HCT116 (cell line): ENCODE results near the gene VEZF1. TPM values are rescaled to one million over a fixed set of nuclear protein-coding genes. Genes with fewer than 3 reads are reported as not detected.

ENCODE experiments used
- ATAC-seq: fragments of 200-7000 bp; cut with Tn5 transposase; 2 replicates; pipeline ENCODE4 v1.9.1; 2020; ENCODE audit warnings: mild to moderate bottlenecking, moderate library complexity
- BruUV-seq: library from RNA; stranded (reverse); fragments of 400-500 nt; replicated peaks from 2 replicates; lab custom pipeline; 2021; lab: Mats Ljungman, UMichigan
- CTCF ChIA-PET: fragments of 300-600 bp; sonication (Branson Sonifier 250); formaldehyde crosslinking; loops from one replicate; lab custom pipeline; 2021; ENCODE audit warnings: antibody characterized with exemption; lab: Charles Lee
- POLR2A ChIA-PET: fragments of 300-600, 350-600 bp; sonication (Branson Sonifier 250); formaldehyde crosslinking; loops from one replicate; lab custom pipeline; 2021; ENCODE audit warnings: antibody characterized with exemption; lab: Charles Lee
- RAD21 ChIA-PET, 2 experiments: fragments of 300-600 bp; sonication (Branson Sonifier 250); formaldehyde crosslinking; loops; one replicate each; lab custom pipeline; 2023; ENCODE audit warnings: low total read pairs in 2 of 2; ENCODE audit not compliant: uncharacterized antibody in 2 of 2, unreplicated experiment in 2 of 2, low non-redundant PET in 1 of 2; lab: Charles Lee
- DNase-seq: peaks from one replicate; pipeline ENCODE4 v3.0.0-alpha.2; 2010; ENCODE audit warnings: low read depth, low spot score
- H2AFZ ChIP-seq: fragments of 200-600 bp; shearing (Covaris generic), sonication (generic); 2 replicates; pipeline ENCODE4 v1.6.1; 2017; ENCODE audit warnings: low read depth, mixed run types, mixed read lengths, antibody characterized with exemption, low read length; ENCODE audit not compliant: poor library complexity, severe bottlenecking
- H3K27ac ChIP-seq: 2 replicates; pipeline ENCODE4 v1.5.1; 2012; ENCODE audit warnings: low read depth, low read length
- H3K27me3 ChIP-seq: fragments of 200-600 bp; sonication (generic); 2 replicates; pipeline ENCODE4 v1.6.1; 2016; ENCODE audit warnings: mixed run types, low read length, mixed read lengths; ENCODE audit not compliant: insufficient read depth
- H3K36me3 ChIP-seq, 2 experiments: fragments of 200-500 bp in 1 of 2; fragments of 200-600 bp in 1 of 2; sonication (Bioruptor generic) in 1 of 2; sonication (generic) in 1 of 2; 2 replicates each; pipeline versions ENCODE4 v1.5.1 to v1.6.1; 2014 to 2016; ENCODE audit warnings: low read length in 2 of 2, inconsistent platforms in 1 of 2, mixed read lengths in 1 of 2, mixed run types in 1 of 2; ENCODE audit not compliant: insufficient read depth in 2 of 2, control insufficient read depth in 1 of 2
- H3K4me1 ChIP-seq, 2 experiments: fragments of 200-600 bp in 1 of 2; sonication (generic) in 1 of 2; 2 replicates each; pipeline versions ENCODE4 v1.5.1 to v1.6.1; 2012 to 2017; ENCODE audit warnings: low read length in 2 of 2, inconsistent platforms in 1 of 2, mild to moderate bottlenecking in 1 of 2, mixed read lengths in 1 of 2, mixed run types in 1 of 2, moderate library complexity in 1 of 2; ENCODE audit not compliant: insufficient read depth in 2 of 2, control insufficient read depth in 1 of 2
- H3K4me2 ChIP-seq: fragments of 200-600 bp; sonication (generic); 2 replicates; pipeline ENCODE4 v1.6.1; 2017; ENCODE audit warnings: mixed run types, low read length, mixed read lengths
- H3K4me3 ChIP-seq, 2 experiments: fragments of 200-600 bp in 1 of 2; sonication (generic) in 1 of 2; replicated peaks in 1 of 2; 2 replicates each; pipeline ENCODE4 v1.5.1; 2011 to 2016; ENCODE audit warnings: low read length in 2 of 2, control low read depth in 1 of 2, low read depth in 1 of 2, mild to moderate bottlenecking in 1 of 2, mixed read lengths in 1 of 2, mixed run types in 1 of 2
- H3K79me2 ChIP-seq: fragments of 200-600 bp; sonication (generic); 2 replicates; pipeline ENCODE4 v1.6.1; 2017; ENCODE audit warnings: mild to moderate bottlenecking, mixed run types, low read length, moderate library complexity, mixed read lengths; ENCODE audit not compliant: insufficient read depth
- H3K9ac ChIP-seq: fragments of 200-600 bp; sonication (generic); 2 replicates; pipeline ENCODE4 v1.6.1; 2016; ENCODE audit warnings: low read length, mixed read lengths
- H3K9me2 ChIP-seq: fragments of 200-600 bp; sonication (generic), shearing (Covaris generic); 2 replicates; pipeline ENCODE4 v1.6.1; 2017; ENCODE audit warnings: mixed run types, mild to moderate bottlenecking, moderate library complexity; ENCODE audit not compliant: insufficient read depth
- H3K9me3 ChIP-seq, 2 experiments: fragments of 200-500 bp in 1 of 2; fragments of 200-600 bp in 1 of 2; sonication (Bioruptor generic) in 1 of 2; sonication (generic) in 1 of 2; 2 replicates each; pipeline ENCODE4 v1.6.1; 2014 to 2017; ENCODE audit warnings: low read length in 2 of 2, mixed read lengths in 2 of 2, inconsistent platforms in 1 of 2, low read depth in 1 of 2, mild to moderate bottlenecking in 1 of 2, mixed run types in 1 of 2, moderate library complexity in 1 of 2; ENCODE audit not compliant: control insufficient read depth in 1 of 2, insufficient read depth in 1 of 2
- H4K20me1 ChIP-seq: fragments of 200-600 bp; sonication (generic), shearing (Covaris generic); 2 replicates; pipeline ENCODE4 v1.6.1; 2017; ENCODE audit warnings: mixed run types, mild to moderate bottlenecking, moderate library complexity; ENCODE audit not compliant: insufficient read depth
- CBX3 ChIP-seq: IDR thresholded peaks from 2 replicates; pipeline ENCODE4 v1.6.1; 2012; ENCODE audit warnings: low read depth
- JUND ChIP-seq: IDR thresholded peaks from 2 replicates; pipeline ENCODE4 v1.6.1; 2012
- POLR2AphosphoS5 ChIP-seq: IDR thresholded peaks from 2 replicates; pipeline ENCODE4 v1.6.1; 2011; ENCODE audit warnings: mild to moderate bottlenecking, low read depth, low read length, moderate library complexity
- RAD21 ChIP-seq: IDR thresholded peaks from 2 replicates; pipeline ENCODE4 v1.6.1; 2012; ENCODE audit warnings: low read depth, mild to moderate bottlenecking
- SIN3A ChIP-seq: IDR thresholded peaks from 2 replicates; pipeline ENCODE4 v1.6.1; 2012; ENCODE audit warnings: low read depth
- SP1 ChIP-seq: IDR thresholded peaks from 2 replicates; pipeline ENCODE4 v1.6.1; 2012; ENCODE audit warnings: low read depth
- TCF7L2 ChIP-seq: IDR thresholded peaks from 2 replicates; pipeline ENCODE4 v1.7.0; 2011; ENCODE audit warnings: borderline replicate concordance, inconsistent platforms; ENCODE audit not compliant: insufficient read depth, insufficient read length; ENCODE audit errors: extremely low read depth
- YY1 ChIP-seq: IDR thresholded peaks from 2 replicates; pipeline ENCODE4 v1.6.1; 2011; ENCODE audit warnings: low read length, low read depth, moderate library complexity, mild to moderate bottlenecking; ENCODE audit not compliant: insufficient replicate concordance; ENCODE audit errors: extremely low read depth
- ZFX ChIP-seq: fragments of 450-650 bp; IDR thresholded peaks from 2 replicates; pipeline ENCODE4 v1.6.1; 2017
- ZNF274 ChIP-seq: fragments of 200-500 bp; sonication (Bioruptor generic); IDR thresholded peaks from 2 replicates; pipeline ENCODE4 v1.6.1; 2014; ENCODE audit warnings: mild to moderate bottlenecking, low read depth, low read length, inconsistent platforms
- intact Hi-C: fragments of 100-400 bp; cut with micrococcal nuclease; formaldehyde crosslinking; loops from 2 replicates; pipeline ENCODE4 v1.10.0; 2022
- total RNA-seq: library from RNA; stranded (reverse); gene quantifications from one replicate; pipeline ENCODE4 v1.2.1, GENCODE V29; 2021; ENCODE audit not compliant: unreplicated experiment
- TF ChIP-seq, protein P1 (sequence below): IDR thresholded peaks from 2 replicates; pipeline ENCODE4 v1.6.1; 2012
- TF ChIP-seq, protein P2 (sequence below): IDR thresholded peaks from 2 replicates; pipeline ENCODE4 v1.6.1; 2012; ENCODE audit warnings: low read depth
- TF ChIP-seq, protein P3 (sequence below): IDR thresholded peaks from 2 replicates; pipeline ENCODE4 v1.6.1; 2012

The VEZF1 gene
- total RNA-seq, 1 experiment from 2014 or later, result 70.2 TPM

DNA sequence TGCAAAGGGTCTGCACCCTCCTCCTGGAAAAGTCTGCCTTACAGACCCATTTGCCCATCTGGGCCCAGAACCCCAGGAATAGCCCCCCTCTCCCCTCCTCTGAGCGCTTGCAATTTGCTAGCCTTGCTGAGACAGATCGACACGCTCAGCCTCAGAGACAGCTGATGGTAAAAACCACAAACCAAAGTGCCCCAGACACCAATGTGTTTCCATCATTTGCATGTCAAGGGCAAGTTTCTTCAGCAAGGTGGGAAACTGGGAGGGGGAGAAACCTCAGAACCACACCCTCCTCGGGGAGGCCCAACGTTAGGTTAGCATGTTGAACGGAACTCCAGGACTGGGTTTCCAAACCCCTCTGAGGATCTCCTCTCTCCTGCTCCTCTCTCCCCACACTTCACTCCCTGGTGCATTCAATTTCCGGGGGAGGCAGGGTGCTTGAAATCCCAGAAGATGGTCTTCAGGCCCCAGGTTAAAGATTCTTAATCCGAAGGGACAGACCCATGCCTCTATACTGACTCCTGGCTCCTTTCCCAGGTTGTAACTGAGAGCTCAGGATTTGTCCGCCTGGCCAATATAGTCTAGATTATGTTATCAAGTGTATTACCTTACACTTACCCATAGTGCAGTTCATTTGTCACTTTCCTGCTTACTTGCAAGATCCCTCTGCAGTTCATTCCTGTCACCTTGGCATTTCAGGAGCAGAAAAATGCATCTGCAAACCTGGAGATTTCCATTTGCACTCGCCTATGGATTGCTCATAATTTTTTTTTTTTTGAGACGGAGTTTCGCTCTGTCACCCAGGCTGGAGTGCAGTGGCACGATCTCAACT, 31.5 kb downstream of the VEZF1 start:
- intact Hi-C loops, result no loop called here
- H2AFZ ChIP-seq, result no peak overlapping the region
- DNase-seq, result no peak

More for the DNA sequence above, 31.5 kb downstream of the VEZF1 start:
- H3K79me2 ChIP-seq, result peaks cover 32% of the 10 kb centered on the region
- no peaks in the 10 kb centered on the region for H4K20me1 ChIP-seq
- H3K9me3 ChIP-seq, result no peaks in the 10 kb centered on the region
- peaks cover 0 to 5% of the 10 kb centered on the region in 2 experiments; a peak in 1 of 4 replicates for H3K36me3 ChIP-seq
- TF ChIP-seq SP1, result no peak
- TF ChIP-seq SIN3A, result no peak
- no peak for TF ChIP-seq YY1
- TF ChIP-seq, protein P1, sequence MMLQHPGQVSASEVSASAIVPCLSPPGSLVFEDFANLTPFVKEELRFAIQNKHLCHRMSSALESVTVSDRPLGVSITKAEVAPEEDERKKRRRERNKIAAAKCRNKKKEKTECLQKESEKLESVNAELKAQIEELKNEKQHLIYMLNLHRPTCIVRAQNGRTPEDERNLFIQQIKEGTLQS, result no peak
- TF ChIP-seq POLR2AphosphoS5, result no peak; the same call in none of the 2 replicates
- TF ChIP-seq, protein P2, sequence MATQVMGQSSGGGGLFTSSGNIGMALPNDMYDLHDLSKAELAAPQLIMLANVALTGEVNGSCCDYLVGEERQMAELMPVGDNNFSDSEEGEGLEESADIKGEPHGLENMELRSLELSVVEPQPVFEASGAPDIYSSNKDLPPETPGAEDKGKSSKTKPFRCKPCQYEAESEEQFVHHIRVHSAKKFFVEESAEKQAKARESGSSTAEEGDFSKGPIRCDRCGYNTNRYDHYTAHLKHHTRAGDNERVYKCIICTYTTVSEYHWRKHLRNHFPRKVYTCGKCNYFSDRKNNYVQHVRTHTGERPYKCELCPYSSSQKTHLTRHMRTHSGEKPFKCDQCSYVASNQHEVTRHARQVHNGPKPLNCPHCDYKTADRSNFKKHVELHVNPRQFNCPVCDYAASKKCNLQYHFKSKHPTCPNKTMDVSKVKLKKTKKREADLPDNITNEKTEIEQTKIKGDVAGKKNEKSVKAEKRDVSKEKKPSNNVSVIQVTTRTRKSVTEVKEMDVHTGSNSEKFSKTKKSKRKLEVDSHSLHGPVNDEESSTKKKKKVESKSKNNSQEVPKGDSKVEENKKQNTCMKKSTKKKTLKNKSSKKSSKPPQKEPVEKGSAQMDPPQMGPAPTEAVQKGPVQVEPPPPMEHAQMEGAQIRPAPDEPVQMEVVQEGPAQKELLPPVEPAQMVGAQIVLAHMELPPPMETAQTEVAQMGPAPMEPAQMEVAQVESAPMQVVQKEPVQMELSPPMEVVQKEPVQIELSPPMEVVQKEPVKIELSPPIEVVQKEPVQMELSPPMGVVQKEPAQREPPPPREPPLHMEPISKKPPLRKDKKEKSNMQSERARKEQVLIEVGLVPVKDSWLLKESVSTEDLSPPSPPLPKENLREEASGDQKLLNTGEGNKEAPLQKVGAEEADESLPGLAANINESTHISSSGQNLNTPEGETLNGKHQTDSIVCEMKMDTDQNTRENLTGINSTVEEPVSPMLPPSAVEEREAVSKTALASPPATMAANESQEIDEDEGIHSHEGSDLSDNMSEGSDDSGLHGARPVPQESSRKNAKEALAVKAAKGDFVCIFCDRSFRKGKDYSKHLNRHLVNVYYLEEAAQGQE, result no peak
- TF ChIP-seq JUND, result no peak
- TF ChIP-seq ZFX, result no peak
- TF ChIP-seq CBX3, result no peak
- no peak for TF ChIP-seq RAD21
- TF ChIP-seq ZNF274, result no peak
- no peak for TF ChIP-seq TCF7L2
- TF ChIP-seq, protein P3, sequence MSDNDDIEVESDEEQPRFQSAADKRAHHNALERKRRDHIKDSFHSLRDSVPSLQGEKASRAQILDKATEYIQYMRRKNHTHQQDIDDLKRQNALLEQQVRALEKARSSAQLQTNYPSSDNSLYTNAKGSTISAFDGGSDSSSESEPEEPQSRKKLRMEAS, result no peak
- ChIA-PET CTCF (interaction anchor here (1.0 to 3.9 kb wide), 8 partner anchors 10 to 96 kb away, joined by 3 to 14 read pairs (median 5); no protein-coding TSS in a partner anchor), RAD21 (interaction anchor here (1.0 to 1.2 kb wide), 2 partner anchors 96 kb away, joined by 3 to 4 read pairs; no protein-coding TSS in a partner anchor), POLR2A (interaction anchor here (0.6 to 2.4 kb wide), 8 partner anchors 7 to 86 kb away, joined by 3 to 11 read pairs (median 3); no protein-coding TSS in a partner anchor)
- peaks cover 46 to 55% of the 10 kb centered on the region in 2 experiments for H3K4me1 ChIP-seq
- peak overlapping the region; percentile 99 for H3K4me2 ChIP-seq
- ATAC-seq, result no peak
- peak overlapping the region; percentile 82 for H3K9ac ChIP-seq
- no TSS peak for BruUV-seq
- no peaks in the 10 kb centered on the region for H3K27me3 ChIP-seq
- H3K9me2 ChIP-seq, result no peaks in the 10 kb centered on the region
- H3K4me3 ChIP-seq, result peak overlapping the region; percentile 69 to 75
- H3K27ac ChIP-seq, result peak overlapping the region; percentile 97; the same call in 1 of the 2 replicates
